ENCODE measurements around the gene ALDH1A1.

- TF ChIP-seq CTCF (IDR thresholded peaks at IDR 0.05) (no peak), EP300 (IDR thresholded peaks at IDR 0.05) (no peak)
Observed at GRCh38 chr9:72936266-72936665, 16.6 kb downstream of the ALDH1A1 start.
